H1 (cell line): ENCODE data around the gene CALM1.

Source experiments
- ATF3 ChIP-seq: IDR thresholded peaks from 2 replicates; pipeline ENCODE4 v1.6.1; 2011; ENCODE audit warnings: low read depth, mild to moderate bottlenecking, low read length; ENCODE audit not compliant: insufficient read depth
- EP300 ChIP-seq, 2 experiments: IDR thresholded peaks; 1 replicate in 1 of 2; 2 replicates in 1 of 2; pipeline ENCODE4 v1.6.1; 2011 to 2012; ENCODE audit warnings: low read depth in 2 of 2, low read length in 2 of 2, mild to moderate bottlenecking in 2 of 2, borderline replicate concordance in 1 of 2, inconsistent platforms in 1 of 2, moderate library complexity in 1 of 2
- RBBP5 ChIP-seq: IDR thresholded peaks from 2 replicates; pipeline ENCODE4 v1.7.1; 2012; ENCODE audit warnings: low read depth, mild to moderate bottlenecking, inconsistent platforms, low read length, moderate library complexity, borderline replicate concordance
- RXRA ChIP-seq: IDR thresholded peaks from 2 replicates; pipeline ENCODE4 v1.6.1; 2011; ENCODE audit warnings: low read depth, mild to moderate bottlenecking, low read length, moderate library complexity; ENCODE audit not compliant: insufficient read depth
- SP2 ChIP-seq: IDR thresholded peaks from 2 replicates; pipeline ENCODE4 v1.6.1; 2012; ENCODE audit warnings: mild to moderate bottlenecking, low read length, inconsistent platforms
- ZNF274 ChIP-seq: IDR thresholded peaks from 2 replicates; pipeline ENCODE4 v1.7.0; 2012; ENCODE audit warnings: low read length, borderline replicate concordance; ENCODE audit errors: extremely low read depth
- TF ChIP-seq, protein P1 (sequence below), 3 experiments: IDR thresholded peaks; 1 replicate in 2 of 3; 2 replicates in 1 of 3; pipeline versions ENCODE4 v1.5.1 to v1.6.1; 2011; ENCODE audit warnings: low read length in 3 of 3, mild to moderate bottlenecking in 3 of 3, inconsistent platforms in 2 of 3, low read depth in 1 of 3, moderate library complexity in 1 of 3; ENCODE audit not compliant: insufficient read depth in 1 of 3; ENCODE audit errors: control extremely low read depth in 1 of 3

GRCh38 chr14:90451961-90452360 is 55.1 kb downstream of the CALM1 start:
- TF ChIP-seq, protein P1, sequence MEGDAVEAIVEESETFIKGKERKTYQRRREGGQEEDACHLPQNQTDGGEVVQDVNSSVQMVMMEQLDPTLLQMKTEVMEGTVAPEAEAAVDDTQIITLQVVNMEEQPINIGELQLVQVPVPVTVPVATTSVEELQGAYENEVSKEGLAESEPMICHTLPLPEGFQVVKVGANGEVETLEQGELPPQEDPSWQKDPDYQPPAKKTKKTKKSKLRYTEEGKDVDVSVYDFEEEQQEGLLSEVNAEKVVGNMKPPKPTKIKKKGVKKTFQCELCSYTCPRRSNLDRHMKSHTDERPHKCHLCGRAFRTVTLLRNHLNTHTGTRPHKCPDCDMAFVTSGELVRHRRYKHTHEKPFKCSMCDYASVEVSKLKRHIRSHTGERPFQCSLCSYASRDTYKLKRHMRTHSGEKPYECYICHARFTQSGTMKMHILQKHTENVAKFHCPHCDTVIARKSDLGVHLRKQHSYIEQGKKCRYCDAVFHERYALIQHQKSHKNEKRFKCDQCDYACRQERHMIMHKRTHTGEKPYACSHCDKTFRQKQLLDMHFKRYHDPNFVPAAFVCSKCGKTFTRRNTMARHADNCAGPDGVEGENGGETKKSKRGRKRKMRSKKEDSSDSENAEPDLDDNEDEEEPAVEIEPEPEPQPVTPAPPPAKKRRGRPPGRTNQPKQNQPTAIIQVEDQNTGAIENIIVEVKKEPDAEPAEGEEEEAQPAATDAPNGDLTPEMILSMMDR (IDR thresholded peaks at IDR 0.05; ENCODE audit: control extremely low read depth in 1 of 3, insufficient read depth in 1 of 3, low read depth in 1 of 3, low read length in 3 of 3) = no peak
- TF ChIP-seq SP2 (no peak), RXRA (no peak), ATF3 (no peak), ZNF274 (no peak), EP300 (IDR thresholded peaks at IDR 0.05; ENCODE audit: borderline replicate concordance in 1 of 2, low read depth in 2 of 2, low read length in 2 of 2) (no peak), RBBP5 (no peak)
